ENCODE data around the gene MPPED1.

DNA sequence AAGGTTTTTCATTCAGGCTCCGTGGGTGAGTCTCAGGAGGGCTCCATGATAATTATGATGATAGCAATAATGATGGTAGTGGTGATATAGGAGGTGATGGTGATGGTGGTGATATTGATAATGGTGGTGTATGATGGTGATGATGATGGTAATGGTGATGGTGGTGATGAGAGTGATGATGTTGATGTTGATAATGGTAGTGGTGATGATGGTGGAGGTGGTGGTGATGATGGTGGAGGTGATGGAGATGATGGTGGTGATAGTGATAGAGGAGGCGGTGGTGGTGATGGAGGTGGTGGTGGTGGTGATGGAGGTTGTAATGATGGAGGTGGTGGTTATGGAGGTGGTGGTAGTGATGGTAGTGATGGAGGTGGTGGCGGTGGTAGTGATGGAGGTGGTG lies 79.4 kb downstream of the MPPED1 start:
- no peak for TF ChIP-seq EGR1 (IDR thresholded peaks at IDR 0.05)
- TF ChIP-seq, protein P1, sequence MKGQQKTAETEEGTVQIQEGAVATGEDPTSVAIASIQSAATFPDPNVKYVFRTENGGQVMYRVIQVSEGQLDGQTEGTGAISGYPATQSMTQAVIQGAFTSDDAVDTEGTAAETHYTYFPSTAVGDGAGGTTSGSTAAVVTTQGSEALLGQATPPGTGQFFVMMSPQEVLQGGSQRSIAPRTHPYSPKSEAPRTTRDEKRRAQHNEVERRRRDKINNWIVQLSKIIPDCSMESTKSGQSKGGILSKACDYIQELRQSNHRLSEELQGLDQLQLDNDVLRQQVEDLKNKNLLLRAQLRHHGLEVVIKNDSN (IDR thresholded peaks at IDR 0.05): no peak
